ENCODE measurements around the gene ZNF846.

GRCh38 chr19:9702186-9702585, 66.4 kb downstream of the ZNF846 start:
- TF ChIP-seq CTCF (conservative IDR thresholded peaks at IDR 0.05; ENCODE audit: low read depth in 2 of 2) (no peak), EZH2 (IDR thresholded peaks at IDR 0.05; ENCODE audit: low read depth, unreplicated experiment) (no peak), POLR2AphosphoS5 (IDR thresholded peaks at IDR 0.05; ENCODE audit: low read depth) (no peak), CREB1 (CRISPR knock-in tag; IDR thresholded peaks at IDR 0.05; ENCODE audit: low read depth) (no peak), NANOG (IDR thresholded peaks at IDR 0.05; ENCODE audit: borderline replicate concordance) (no peak), REST (IDR thresholded peaks at IDR 0.05; ENCODE audit: unreplicated experiment) (no peak), JUNB (IDR thresholded peaks at IDR 0.05; ENCODE audit: unreplicated experiment) (no peak), EZH2phosphoT487 (IDR thresholded peaks at IDR 0.05; ENCODE audit: unreplicated experiment) (no peak), ETS1 (IDR thresholded peaks at IDR 0.05) (no peak)
